Nephron progenitor cell (in vitro differentiated cells): ENCODE data around the gene PTK6.

Experiments used
- DNase-seq: peaks from one replicate; pipeline ENCODE4 v3.0.0; 2021
- H3K27ac Mint-ChIP-seq: 2 replicates; pipeline ENCODE4 v1.8.0; 2021; ENCODE audit warnings: mild to moderate bottlenecking, moderate library complexity, mixed read lengths
- H3K27me3 Mint-ChIP-seq: 2 replicates; pipeline ENCODE4 v1.8.0; 2021; ENCODE audit warnings: mild to moderate bottlenecking, low read depth, mixed read lengths; ENCODE audit not compliant: poor library complexity
- H3K36me3 Mint-ChIP-seq: 2 replicates; pipeline ENCODE4 v1.8.0; 2021; ENCODE audit warnings: low read depth, mixed read lengths
- H3K4me1 Mint-ChIP-seq: 2 replicates; pipeline ENCODE4 v1.8.0; 2021; ENCODE audit warnings: mixed read lengths
- H3K4me3 Mint-ChIP-seq: 2 replicates; pipeline ENCODE4 v1.8.0; 2021; ENCODE audit warnings: mild to moderate bottlenecking, moderate library complexity, mixed read lengths
- H3K9me3 Mint-ChIP-seq: 2 replicates; pipeline ENCODE4 v1.8.0; 2021; ENCODE audit warnings: mild to moderate bottlenecking, moderate library complexity, mixed read lengths
- CTCF ChIP-seq: fragments of 200-600 bp; sonication (generic); IDR thresholded peaks from 2 replicates; pipeline ENCODE4 v1.5.0; 2021; ENCODE audit warnings: antibody characterized with exemption

Gene PTK6

GRCh38 chr20:63549679-63550282 is 12.6 kb upstream of the PTK6 start:
- Mint-ChIP-seq H3K36me3 (no peaks in the 10 kb centered on the region), H3K9me3 (no peaks in the 10 kb centered on the region), H3K4me1 (peaks cover 14% of the 10 kb centered on the region), H3K27ac (no peak overlapping the region), H3K27me3 (peaks cover 31% of the 10 kb centered on the region), H3K4me3 (no peak overlapping the region)
- no peak for TF ChIP-seq CTCF
- no peak for DNase-seq

- Mint-ChIP-seq H3K36me3 (no peaks in the 10 kb centered on the region), H3K9me3 (no peaks in the 10 kb centered on the region), H3K4me1 (peaks cover 14% of the 10 kb centered on the region), H3K4me3 (no peak overlapping the region), H3K27ac (no peak overlapping the region), H3K27me3 (peaks cover 37% of the 10 kb centered on the region)
- DNase-seq: no peak
- no peak for TF ChIP-seq CTCF
These were observed 11.8 kb upstream of the PTK6 start for GRCh38 chr20:63549019-63549418.

GRCh38 chr20:63548542-63548941 is 11.4 kb upstream of the PTK6 start:
- H3K4me1 Mint-ChIP-seq: peaks cover 14% of the 10 kb centered on the region
- no peaks in the 10 kb centered on the region for H3K36me3 Mint-ChIP-seq
- DNase-seq: no peak
- peaks cover 38% of the 10 kb centered on the region for H3K27me3 Mint-ChIP-seq
- no peaks in the 10 kb centered on the region for H3K9me3 Mint-ChIP-seq
- no peak overlapping the region for H3K4me3 Mint-ChIP-seq
- H3K27ac Mint-ChIP-seq: no peak overlapping the region
- TF ChIP-seq CTCF: no peak

DNA sequence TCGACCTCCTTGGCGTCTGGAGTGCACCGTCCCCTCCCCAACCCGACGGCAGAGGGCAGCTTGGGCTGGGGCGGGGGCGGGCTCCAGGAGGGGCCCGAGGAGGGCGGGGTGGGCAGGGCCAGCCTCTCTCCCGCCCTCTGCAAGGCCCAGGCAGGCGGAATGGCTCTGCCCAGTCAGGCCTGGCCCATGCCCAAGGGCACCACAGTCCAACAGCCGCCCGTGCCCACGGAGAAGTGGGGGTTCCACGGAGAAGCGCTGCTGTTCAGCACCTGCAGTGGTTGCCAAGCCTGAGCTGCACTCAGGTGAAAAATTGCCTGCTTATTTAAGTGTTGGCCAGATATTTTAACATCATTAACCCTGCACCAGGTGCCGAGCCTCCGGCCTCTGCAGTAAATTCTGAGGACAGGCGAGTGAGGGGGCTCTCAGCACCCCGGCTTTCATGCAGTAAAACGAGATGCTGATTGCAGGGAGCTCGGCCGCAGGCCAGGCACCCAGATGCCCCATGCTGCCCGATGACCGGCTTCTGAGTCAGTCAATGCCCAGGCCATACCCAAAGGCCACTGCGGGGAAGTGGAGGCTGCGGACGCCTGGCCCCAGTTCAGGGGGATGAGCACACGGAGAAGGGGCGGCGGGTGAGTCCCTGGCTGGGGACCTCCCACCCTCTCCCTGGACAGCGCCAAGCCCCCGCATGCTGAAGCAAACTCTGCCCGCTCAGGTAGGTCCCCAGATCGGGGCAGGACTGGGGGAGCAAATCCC is 10.7 kb upstream of the PTK6 start, which contains the start of gene SRMS:
Gene SRMS, minus strand, starts transcription at position 25 of the 756 bp plus-strand sequence. CDS start 286 bp downstream, outside the sequence.
- H3K9me3 Mint-ChIP-seq: no peaks in the 10 kb centered on the region
- no peaks in the 10 kb centered on the region for H3K36me3 Mint-ChIP-seq
- H3K27me3 Mint-ChIP-seq: peaks cover 38% of the 10 kb centered on the region
- H3K4me3 Mint-ChIP-seq: no peak within 1 kb of the TSS
- H3K27ac Mint-ChIP-seq: no peak within 1 kb of the TSS
- no peak for DNase-seq
- H3K4me1 Mint-ChIP-seq: peaks cover 14% of the 10 kb centered on the region
- TF ChIP-seq CTCF: no peak

GRCh38 chr20:63546956-63547724 is 10.0 kb upstream of the PTK6 start:
- Mint-ChIP-seq H3K36me3 (no peaks in the 10 kb centered on the region), H3K9me3 (no peaks in the 10 kb centered on the region), H3K27me3 (peaks cover 38% of the 10 kb centered on the region), H3K4me1 (peaks cover 7% of the 10 kb centered on the region), H3K4me3 (no peak overlapping the region), H3K27ac (no peak overlapping the region)
- TF ChIP-seq CTCF: no peak
- no peak for DNase-seq
